NCI-H2196 treated with DMSO at 0.1 percent for 48 hours (cell line): Measurements from ENCODE around the gene AMOTL2.

Experiments used
- DNase-seq: peaks from one replicate; lab custom pipeline; 2025; ENCODE audit not compliant: unreplicated experiment; lab: John Stamatoyannopoulos, UW

Gene AMOTL2

GRCh38 chr3:134374105-134374790 is at the start of gene AMOTL2:
Gene AMOTL2, minus strand, starts transcription at chr3:134374447. Its CDS starts 3,014 bp downstream, at chr3:134371433.
- DNase-seq: peak; percentile 88

GRCh38 chr3:134423153-134423552 is 48.9 kb upstream of the AMOTL2 start:
- peak; percentile 79 for DNase-seq

GRCh38 chr3:134419960-134420321 is 45.7 kb upstream of the AMOTL2 start:
- DNase-seq: no peak

GRCh38 chr3:134419214-134419959 is 45.1 kb upstream of the AMOTL2 start:
- peak; percentile 69 for DNase-seq

- no peak for DNase-seq
Measured at GRCh38 chr3:134409041-134409440, 34.8 kb upstream of the AMOTL2 start.

GRCh38 chr3:134407239-134407625 is 33.0 kb upstream of the AMOTL2 start:
- DNase-seq: no peak

GRCh38 chr3:134406331-134407238 is 32.3 kb upstream of the AMOTL2 start:
- peak; percentile 64 for DNase-seq

- DNase-seq: no peak
Measured at GRCh38 chr3:134404366-134404885, 30.2 kb upstream of the AMOTL2 start.

- no peak for DNase-seq
Measured at GRCh38 chr3:134397755-134398154, 23.5 kb upstream of the AMOTL2 start.

- DNase-seq: no peak
Measured at GRCh38 chr3:134395103-134395502, 20.9 kb upstream of the AMOTL2 start.

GRCh38 chr3:134394380-134394779 is 20.1 kb upstream of the AMOTL2 start:
- DNase-seq: no peak

GRCh38 chr3:134393074-134393473 is 18.8 kb upstream of the AMOTL2 start:
- no peak for DNase-seq

GRCh38 chr3:134392336-134392983 is 18.2 kb upstream of the AMOTL2 start:
- no peak for DNase-seq

- DNase-seq: no peak
Measured at GRCh38 chr3:134389865-134390264, 15.6 kb upstream of the AMOTL2 start.

- DNase-seq: no peak
Measured at GRCh38 chr3:134388788-134389485, 14.7 kb upstream of the AMOTL2 start.

- no peak for DNase-seq
Measured at GRCh38 chr3:134388292-134388691, 14.0 kb upstream of the AMOTL2 start.

- no peak for DNase-seq
Measured at GRCh38 chr3:134387293-134387692, 13.0 kb upstream of the AMOTL2 start.

GRCh38 chr3:134384963-134385362 is 10.7 kb upstream of the AMOTL2 start:
- DNase-seq: no peak

GRCh38 chr3:134381831-134382442 is 7.7 kb upstream of the AMOTL2 start:
- peak; percentile 21 for DNase-seq

GRCh38 chr3:134381076-134381475 is 6.8 kb upstream of the AMOTL2 start:
- no peak for DNase-seq
